Left renal cortex interstitium (tissue), 4 donors: Measurements from ENCODE around the gene YPEL1. TPM values are rescaled to one million over a fixed set of nuclear protein-coding genes. Genes with fewer than 3 reads are reported as not detected.
A peak's percentile ranks its signal among the peaks of the same experiment; 100 is the strongest.

Source experiments
- DNase-seq, 4 donors: peaks; one replicate each; pipeline ENCODE4 v3.0.0-alpha.2; 2013; ENCODE audit warnings: low read depth in 4 of 4, low spot score in 2 of 4, missing footprints in 1 of 4
- polyA plus RNA-seq, 4 donors: library from polyadenylated mRNA; unstranded; fragments of 120-200 nt; gene quantifications; one replicate each; pipeline ENCODE4 v1.2.1, GENCODE V29; 2013; ENCODE audit not compliant: insufficient read length in 4 of 4

YPEL1 gene, protein sequence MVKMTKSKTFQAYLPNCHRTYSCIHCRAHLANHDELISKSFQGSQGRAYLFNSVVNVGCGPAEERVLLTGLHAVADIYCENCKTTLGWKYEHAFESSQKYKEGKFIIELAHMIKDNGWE
- 10 to 100 TPM; 13.5 to 18.1 (median 15.6) TPM for polyA plus RNA-seq

DNA sequence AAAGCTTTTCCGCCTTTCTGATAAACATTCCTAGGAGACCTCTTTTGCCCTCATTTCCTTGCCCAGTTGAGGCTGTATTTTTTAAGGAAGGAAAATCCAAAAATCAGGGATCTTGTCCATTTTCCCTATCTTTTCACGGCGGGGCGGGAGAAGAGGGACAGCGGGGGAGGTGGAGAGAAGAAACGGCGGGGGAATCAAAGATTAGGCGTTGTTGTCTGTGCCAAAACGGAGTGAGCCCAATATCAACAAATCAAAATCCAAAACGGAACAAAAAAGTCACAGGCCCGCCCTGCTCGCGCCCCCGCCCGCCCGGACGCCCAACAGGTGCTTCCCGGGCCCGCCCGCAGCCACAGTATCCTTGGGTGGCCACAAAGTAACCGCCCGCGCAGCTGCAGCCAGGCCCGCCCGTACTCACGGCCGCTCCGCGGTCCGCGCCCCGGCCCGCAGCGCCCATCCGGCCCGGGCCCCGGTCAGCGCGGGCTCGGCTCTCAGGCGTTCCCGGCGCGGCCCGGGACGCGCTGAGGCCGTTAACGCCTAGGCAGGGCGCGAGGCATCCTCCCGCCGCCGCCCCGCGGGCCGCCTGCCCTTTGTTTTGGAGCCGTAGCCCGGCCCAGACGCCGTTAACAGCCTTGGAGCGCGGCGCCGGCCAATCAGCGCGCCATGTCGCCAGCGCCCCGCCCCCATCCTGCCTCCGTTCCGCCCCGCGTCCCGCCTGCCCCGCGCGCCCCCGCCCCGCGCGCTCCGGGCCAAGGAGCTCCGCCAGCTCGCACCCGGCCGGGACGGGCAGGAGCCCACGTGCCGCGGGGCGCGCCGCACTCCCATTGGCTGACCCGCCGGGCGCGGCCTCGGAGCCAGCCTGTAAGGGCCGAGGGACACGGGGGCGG is at the start of gene YPEL1:
TSS of gene YPEL1 (minus strand) at position 595 of the 884 bp plus-strand sequence. CDS start 25,050 bp downstream, outside the sequence.
- peak; percentile 73 to 95 (median 91) for DNase-seq

DNA sequence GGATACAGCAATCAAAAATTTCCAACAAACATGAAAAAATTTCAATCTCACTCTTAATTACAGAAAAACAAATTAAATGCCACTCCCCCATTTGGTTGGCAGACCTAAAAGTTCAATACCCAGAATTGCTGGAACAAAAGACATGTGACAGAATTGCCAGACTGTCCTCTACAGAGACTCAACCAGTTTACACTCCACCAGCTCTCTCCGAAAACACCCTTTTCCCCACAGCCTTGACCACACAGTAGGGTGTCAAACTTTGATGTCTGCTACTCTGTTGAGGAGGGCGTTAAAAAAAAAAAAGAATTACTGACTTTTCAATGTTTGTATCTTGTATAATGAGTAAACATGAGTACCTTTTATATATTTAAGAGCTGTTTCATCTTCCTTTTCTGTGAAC is 44.7 kb upstream of the YPEL1 start:
- no peak for DNase-seq

DNA sequence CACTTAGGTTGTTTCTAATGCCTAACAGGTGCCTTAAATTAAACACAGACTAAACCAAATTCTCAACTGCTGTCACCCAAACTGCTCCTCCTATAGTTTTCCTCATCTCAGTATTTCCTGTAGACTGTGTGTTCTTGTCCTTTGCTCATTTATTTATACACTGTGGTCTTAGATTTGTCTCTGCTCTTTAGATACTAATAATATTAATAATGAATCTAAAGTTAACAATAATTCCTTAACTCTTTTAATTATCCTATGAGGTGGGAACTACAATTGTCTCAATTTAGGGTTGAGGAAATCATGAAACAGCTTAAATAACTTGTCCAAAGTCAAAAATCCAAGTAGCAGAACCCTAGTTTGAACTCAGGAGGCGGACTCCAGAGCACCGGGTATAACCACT is 43.9 kb upstream of the YPEL1 start:
- no peak for DNase-seq

DNA sequence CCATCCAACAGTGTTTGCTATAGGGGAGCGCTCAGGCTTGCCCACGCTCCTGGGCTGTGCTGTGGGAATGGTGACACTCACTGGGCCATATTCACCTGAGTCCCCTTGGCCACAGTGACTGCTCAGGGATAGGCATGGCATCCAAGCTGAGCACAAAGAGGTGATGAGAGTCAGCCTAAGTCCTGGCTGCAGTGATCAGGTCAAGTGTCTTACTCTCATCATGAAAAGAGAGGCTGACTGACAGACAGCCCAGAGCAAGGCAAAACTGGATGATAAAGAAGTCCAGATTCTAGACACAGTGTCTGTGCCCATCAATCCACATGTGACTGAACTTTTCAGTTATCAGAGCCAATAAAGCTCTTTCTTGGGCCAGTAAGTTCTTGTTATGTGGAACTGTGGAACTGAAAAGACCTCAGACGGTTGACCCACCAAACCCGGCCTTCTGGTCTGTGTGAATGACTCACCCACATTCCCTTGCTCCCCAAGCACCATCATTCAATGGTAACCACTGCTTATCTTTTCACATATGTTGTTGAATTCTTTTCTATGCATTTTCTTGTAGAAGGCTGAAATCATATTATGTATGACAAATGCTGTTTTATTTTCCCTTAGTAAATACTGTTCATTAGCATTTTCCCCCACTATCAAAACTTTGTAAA is 43.2 kb upstream of the YPEL1 start:
- DNase-seq: no peak

DNA sequence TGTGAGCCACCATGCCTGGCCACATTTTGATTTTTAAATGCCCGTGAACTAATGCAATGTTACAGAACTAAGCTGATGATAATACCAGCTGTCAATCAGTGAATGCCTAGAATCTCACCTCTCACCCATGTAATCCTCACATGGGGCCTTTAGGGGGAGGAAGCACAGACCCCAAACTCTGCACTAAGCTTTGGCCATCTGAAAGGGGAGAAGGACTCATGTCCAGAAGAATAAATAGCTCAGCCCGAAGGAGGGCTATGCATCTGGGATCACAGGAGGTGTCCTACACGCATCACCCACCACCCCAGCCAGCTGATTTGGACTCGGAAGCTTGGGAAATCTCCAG is 36.0 kb upstream of the YPEL1 start:
- no peak for DNase-seq

DNA sequence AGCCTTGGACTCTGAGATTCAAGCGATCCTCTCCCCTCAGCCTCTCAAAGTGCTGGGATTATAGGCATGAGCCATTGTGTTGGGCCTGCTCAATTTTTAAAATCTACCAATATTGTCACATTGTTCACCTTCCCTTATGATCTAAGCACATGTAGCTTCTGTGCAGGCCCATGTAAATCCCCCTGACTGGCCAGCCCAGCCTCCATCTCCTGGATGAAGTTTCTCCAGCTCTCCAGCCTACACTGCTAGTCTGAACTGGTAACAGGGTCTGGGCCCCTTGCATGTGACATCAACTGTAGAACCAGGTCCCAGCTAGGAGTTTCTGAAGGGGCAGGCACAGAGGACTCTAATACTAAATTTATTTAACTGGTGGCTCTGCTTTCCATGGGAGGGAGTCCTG is 32.8 kb upstream of the YPEL1 start:
- no peak for DNase-seq

DNA sequence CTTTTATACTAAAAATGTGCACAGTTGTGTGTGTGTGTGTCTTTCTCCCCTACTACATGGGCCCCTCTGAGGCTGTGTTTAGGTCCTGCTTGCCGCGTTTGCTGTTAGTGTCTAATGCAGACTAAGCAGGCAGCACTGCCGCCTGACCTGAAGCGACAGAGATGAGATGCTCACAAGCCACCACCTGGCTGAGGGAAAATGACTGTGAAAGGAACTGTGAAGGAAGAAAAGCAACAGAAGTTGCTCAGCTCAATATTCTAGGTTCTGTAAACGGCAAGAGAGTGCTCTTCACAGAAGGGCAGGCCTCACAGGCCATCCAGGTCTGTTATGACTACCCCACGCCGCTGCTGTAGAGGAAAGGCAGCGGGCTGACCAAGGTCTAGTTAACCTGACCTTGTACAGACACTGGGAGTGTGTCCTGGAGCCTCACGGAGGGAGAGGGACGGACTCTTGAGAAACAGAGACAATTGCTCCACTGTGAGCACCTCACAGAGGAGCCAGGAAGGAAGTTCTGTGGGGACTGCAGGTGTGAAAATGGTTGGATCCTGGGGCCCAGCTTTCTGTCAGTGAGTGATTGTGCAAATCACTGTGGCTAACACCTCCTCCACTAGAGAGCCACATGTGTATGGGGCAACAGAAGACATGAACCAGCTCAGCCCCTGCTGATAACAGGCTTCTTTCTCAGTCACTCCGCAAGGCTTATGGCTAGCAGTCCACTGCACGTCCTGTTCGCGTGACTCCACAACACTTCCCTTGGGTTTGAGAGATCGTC is 31.3 kb upstream of the YPEL1 start:
- DNase-seq: no peak

DNA sequence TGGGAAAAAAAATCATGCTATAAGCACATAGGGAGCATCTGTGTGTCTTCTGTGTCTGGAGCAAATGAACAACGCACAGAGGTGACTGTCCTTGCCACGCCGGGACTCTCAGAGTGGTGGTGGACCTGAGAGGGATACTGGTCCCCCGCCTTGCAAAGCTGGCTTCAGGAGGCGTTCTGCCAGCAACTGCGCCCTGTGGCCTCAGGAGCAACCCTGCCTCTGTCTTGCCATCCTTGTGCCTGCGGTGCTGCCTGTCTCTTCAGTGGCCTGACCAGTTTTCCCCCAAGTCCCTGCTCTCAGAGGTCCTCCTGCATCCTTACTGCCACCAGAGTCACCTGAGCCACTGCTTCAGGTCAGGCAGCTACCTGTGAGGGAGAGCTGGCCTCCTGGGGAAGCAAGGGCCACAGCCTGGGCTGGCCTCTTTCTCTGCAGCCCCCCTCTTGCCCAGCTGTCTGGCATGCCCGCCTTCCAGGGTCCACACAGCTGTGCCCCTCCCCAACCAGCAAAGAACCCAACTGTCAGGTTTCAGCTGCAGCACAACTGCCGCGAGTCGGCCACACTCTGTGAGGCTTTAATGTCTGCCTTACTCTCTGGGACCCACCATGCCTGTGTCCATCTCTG is 30.4 kb upstream of the YPEL1 start:
- DNase-seq: no peak

DNA sequence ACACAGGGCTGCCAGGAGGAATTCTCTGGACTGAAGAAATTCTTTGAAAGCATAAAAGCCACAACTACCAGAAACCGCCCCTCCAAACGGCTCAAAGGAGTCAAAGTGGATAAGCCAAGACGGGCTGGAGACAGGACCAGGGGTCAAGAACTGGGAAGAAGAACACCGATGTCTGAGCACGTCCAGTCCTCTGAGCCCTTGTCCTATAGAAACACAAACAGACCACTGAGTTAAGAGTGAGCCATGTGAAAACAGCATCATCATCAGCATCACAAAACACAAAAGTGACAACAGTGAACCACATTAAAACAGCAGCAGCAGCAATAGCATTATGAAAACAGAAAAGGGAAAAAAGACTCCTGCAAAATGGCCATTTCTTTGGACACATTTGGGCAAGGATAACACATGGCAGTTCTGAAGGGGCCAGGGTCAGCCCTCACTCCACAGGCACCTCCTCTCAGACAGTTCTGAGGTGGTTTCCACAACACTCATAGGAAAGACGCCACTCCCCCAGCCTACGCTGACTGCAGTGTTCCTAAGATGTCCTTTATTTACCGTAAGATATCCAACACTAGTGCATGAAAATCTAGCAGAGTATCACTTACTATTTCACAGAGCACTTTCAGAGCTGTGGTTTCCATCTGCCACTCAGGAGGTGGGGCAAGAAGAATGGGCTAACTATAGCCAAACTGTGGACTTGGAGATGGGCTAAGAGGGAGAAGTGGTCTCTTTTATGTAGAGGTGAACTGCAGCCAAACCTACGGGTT is 28.6 kb upstream of the YPEL1 start:
- DNase-seq: no peak

DNA sequence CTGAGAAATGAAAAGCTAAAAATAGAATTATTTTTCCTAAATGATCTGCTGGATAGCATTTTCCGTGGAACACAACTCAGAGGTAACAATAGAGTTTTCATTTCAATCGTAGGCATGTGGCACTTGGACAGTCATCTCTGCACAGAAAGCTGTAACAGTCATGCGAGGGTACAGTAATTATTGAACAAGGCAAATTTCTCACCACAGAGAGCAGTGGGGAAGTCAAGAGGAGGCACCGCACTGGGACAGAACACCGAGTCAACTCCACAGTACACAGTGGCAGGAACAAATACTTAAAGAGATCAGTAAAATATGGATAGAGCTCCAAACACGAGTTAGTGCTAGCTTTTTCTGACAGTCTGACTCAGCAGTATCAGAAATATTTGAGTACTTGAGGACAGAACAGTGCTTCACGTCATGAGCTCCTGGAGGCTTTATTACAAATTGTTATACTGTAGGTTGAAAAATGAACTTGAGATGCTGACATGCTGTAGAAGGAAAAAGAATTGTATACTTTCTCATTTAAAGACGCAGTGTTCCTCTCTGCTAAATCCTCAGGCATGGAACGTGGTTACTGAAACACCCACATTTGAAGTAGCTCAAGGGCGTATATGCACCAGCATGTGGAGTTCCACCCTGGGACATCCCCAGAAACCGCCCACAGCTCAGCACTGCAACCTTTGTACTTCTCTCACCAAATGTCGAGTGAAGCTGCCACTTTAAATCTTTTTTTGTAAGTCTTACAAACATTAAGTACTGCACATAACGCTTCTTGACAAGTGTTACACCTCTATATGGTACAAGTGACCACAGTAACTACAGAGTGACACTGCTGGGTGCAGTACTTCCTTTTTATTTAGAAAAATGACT is 27.4 kb upstream of the YPEL1 start:
- DNase-seq: no peak

DNA sequence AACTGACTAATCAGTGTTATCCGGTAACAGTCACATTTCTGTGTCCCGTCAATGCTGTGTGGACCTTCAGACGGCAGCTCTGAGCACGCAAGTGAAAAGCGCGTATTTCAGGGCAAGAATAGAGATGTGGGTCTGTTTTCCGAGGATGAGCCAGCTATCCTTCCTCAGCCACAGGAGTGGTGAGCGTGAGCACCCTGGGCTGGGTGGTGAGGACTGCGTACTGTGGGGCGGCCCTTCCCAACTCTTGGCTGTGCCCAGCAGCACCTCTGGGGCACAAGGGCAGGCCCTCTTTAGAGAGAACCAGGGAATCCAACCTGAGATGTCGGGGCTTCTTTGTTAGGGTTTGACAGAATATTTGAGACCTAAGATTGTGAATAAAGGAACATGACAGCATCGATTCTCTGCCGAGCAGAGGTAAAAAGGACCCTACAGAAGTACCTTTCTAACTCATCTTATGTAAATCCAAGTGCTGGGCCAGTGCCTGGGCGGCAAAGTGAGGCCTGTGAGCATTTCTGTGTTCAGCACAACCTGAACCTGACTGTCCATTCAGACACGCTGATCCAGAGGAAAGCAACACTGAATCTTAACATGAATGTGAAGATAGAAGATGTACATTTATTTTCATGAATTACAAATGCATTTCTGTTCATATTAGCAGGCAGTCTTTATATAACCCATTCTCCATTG is 26.5 kb upstream of the YPEL1 start:
- no peak for DNase-seq

DNA sequence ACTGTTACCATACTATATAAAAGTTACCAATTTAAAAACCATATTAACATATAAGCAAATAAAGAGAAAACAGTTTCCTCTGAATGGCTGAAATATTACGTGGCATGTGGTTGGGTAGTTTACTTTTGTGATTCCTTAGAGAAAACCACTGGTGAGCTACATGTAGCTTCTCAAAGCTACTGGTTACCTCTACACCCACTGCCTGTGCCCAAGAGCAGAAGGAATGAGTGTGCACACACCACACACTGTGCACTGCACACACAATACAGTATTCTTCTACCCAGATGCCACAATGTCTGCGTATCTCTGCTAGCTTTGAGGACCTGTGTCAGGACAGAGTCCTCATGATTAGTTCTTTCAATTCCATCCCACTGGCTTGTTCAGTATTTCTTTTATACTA is 25.5 kb upstream of the YPEL1 start:
- DNase-seq: no peak

DNA sequence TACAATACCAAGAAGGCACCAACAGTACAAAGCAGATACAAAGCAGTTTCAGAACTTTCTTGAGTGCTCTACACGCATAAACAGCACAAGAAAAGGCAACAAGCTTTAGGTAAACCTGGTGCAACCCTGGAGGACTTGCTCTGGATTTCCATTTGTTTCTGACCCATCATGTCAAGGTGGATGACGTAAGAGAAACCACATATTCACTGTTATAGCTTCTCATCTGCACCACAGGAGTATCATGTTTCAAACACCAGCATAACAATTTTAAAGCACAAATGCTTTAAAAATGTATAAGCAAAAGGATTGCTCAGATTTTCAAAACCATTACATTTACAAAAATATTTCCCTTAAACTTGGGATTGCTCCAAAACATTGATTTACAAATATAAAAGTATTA is 25.0 kb upstream of the YPEL1 start:
- DNase-seq: no peak

DNA sequence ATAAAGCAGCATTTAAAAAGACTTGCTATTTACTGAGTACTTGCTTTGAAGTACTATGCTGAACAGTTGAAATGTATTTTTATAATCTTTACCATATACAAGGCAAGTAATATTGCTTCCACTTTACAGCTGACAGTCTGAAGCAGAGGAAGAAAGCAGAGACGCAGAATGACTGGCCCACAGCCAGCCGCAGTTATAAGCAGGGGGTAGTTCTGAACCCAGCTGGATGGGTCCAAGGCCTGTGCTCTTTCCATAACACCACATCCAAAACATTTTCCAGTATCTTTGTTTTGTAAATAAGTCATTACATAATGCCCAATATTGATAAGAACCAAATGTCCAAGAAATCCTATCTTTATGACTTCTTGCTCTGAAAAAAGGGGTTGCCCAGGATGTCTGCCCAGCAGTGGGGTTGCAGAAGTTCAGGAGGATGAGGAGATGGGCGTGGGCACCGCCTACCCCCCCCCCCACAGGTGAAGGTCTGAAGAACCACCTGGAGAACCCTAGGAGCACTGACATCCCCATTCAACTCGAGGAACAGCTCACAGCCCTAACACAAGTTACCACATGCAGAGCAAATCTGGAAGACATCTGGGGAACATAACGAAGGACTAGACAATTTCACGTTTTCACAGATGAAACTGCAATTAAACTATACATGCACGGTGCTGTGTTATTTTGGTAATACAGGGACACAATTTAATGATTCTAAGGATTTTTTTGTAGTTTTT is 24.2 kb upstream of the YPEL1 start:
- no peak for DNase-seq

DNA sequence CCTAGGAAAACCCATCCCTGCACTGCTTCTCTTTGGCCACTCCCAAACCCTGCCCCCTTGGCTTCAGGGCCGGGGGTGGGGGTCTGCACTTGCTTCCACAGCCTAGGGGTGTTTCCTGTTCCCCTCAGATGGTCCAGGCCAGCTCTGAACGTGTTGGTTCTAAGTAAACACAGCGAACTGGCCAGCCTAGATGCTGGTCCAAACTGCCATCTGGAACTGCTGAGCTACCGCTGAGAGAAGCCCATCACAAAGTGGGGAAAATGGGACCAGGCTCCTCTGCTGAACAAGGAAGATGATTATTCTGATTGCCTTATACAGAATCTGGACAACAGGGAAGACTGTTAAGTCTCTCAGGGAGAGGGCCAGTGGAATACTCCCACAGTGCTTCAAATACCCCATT is 23.5 kb upstream of the YPEL1 start:
- DNase-seq: no peak

DNA sequence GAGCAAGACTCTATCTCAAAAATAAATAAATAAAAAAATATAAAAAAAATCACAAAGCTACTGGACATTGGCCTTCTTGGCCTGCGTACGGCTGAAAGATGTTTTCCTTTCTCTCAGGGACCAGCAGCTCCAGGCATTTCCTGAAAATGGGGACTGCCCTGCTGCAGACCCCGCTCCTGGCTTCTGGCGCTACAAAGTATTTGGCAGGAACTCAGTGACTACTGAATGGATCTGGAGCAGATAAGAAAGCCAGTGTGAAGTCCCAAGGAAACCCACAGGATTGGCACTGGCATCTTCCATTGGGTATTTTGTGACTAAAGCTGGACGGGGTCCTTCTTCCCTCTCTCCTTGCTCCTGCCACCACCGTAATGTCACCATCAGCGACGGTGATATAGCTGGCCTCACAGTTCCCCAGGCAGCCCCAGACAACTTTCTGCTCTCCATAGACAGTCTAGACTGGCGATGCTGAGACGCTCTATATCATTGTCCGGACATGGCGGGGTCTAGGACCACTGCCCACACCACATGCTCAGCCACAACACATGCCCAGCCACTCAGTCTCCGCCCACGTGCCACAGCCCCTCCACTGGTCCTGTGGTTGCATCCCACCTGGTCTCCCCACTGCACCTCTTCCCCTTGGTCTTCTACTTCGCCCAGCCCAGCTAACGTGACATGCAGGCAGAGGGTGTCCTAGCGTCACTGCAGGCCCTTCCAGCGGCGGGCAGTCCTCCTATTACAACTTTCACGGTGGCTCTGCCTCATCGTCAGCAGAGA is 22.7 kb upstream of the YPEL1 start:
- DNase-seq: no peak

DNA sequence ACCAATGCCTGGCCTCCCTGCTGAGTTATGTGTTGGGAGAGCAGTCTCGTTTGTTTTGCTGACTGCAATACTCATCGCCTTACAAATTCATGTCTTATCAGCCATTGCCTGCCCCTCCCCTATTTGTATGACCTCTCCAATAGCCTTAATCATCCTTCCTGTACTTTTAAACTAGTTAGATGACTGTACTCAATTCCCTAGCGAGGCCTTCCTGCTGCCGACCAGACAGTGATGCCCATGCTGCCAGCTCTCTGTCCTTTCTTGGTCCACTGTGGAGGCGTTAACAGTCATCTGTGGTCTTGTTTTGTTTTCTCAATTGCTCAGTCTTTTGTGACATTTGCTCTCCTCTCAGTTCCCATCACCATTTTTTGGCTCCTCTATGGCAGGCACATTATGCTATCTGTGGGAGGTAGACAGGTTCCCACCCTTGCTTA is 20.3 kb upstream of the YPEL1 start:
- DNase-seq: no peak
